ENCODE data around the gene MRPL1. TPM values are rescaled to one million over a fixed set of nuclear protein-coding genes. Genes with fewer than 3 reads are reported as not detected.
A peak's percentile ranks its signal among the peaks of the same experiment; 100 is the strongest.

MRPL1 gene
- total and polyA plus RNA-seq, 2 of the 13 experiments (the other 11 are each of a cell fraction or from before 2014, with no cell fraction given) = 23.3 to 61.5 TPM

DNA sequence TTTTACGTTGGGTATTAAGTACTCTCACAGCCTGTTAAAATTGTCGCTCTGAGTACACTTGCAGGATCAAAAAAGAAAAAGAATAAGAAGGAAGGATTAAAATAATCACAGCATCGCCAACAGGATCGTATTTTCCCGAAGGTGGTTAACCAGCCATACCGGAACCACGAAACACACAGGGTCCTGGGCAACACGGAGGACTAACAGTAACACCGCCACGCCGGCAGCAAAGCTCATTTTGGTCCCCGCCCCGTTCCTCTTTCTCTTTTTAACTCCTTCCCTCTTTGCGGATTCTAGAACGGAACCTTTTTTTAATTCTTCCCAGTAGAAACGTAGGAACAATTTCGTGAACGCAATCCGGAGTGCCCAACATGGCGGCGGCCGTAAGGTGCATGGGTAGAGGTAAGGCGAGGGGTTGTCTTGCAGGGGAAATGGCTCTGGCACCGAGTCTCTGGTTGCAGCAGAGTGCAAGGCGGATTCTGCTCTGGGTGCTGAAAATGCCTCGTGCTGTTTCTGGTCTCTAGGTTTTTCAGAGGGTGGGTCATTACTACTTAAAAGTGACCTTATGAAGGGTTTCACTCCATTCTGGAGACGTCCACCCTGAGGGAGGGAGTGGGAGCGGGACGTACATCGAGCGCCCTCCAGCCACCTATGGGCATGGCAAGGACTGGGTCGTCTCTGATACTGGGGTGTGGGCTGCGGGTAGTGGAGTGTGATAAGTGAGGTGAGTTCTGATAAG lies at the start of gene MRPL1 (continued):
- TF ChIP-seq ZNF75D (CRISPR knock-in tag; IDR thresholded peaks at IDR 0.05; ENCODE audit: borderline replicate concordance) = peak; percentile 92; the same call in 1 of the 2 replicates
- no peak for TF ChIP-seq RELA (CRISPR knock-in tag; IDR thresholded peaks at IDR 0.05)
- TF ChIP-seq ZNF143 (CRISPR knock-in tag; IDR thresholded peaks at IDR 0.05) = peak; percentile 57; the same call in 1 of the 2 replicates
- TF ChIP-seq ZFP1 (CRISPR knock-in tag; IDR thresholded peaks at IDR 0.05) = peak; percentile 81
- peak; percentile 87 for TF ChIP-seq POGZ (CRISPR knock-in tag; IDR thresholded peaks at IDR 0.05)
- peak; percentile 93 for TF ChIP-seq NFRKB (IDR thresholded peaks at IDR 0.05)
- peak; percentile 45; the same call in 1 of the 2 replicates for TF ChIP-seq RARA (CRISPR knock-in tag; IDR thresholded peaks at IDR 0.05)
- TF ChIP-seq SMARCC2 (IDR thresholded peaks at IDR 0.05) = no peak
- peak; percentile 70; the same call in 1 of the 2 replicates for TF ChIP-seq ZNF136 (CRISPR knock-in tag; IDR thresholded peaks at IDR 0.05; ENCODE audit: low read depth)
- peak; percentile 98 for TF ChIP-seq ASH2L (IDR thresholded peaks at IDR 0.05; ENCODE audit: insufficient read length, low read depth, low read length)
- peak; percentile 28 to 55; a peak in 3 of 4 replicates for TF ChIP-seq EP300 (IDR thresholded peaks at IDR 0.05; ENCODE audit: low read depth in 2 of 2, low read length in 2 of 2)
- TF ChIP-seq EP300 (CRISPR knock-in tag; IDR thresholded peaks at IDR 0.05; ENCODE audit: borderline replicate concordance) = no peak; the same call in none of the 2 replicates
- TF ChIP-seq SALL2 (CRISPR knock-in tag; IDR thresholded peaks at IDR 0.05) = peak; percentile 88
- peak; percentile 72; the same call in 1 of the 2 replicates for TF ChIP-seq RBFOX2 (IDR thresholded peaks at IDR 0.05; ENCODE audit: low read depth, low read length)
- TF ChIP-seq RFX1 (IDR thresholded peaks at IDR 0.05) = no peak
- no peak for TF ChIP-seq SOX6 (IDR thresholded peaks at IDR 0.05)
- TF ChIP-seq SOX6 (CRISPR knock-in tag; IDR thresholded peaks at IDR 0.05) = peak; percentile 77
- TF ChIP-seq NONO (IDR thresholded peaks at IDR 0.05) = no peak
- peak; percentile 79 for TF ChIP-seq NONO (CRISPR knock-in tag; conservative IDR thresholded peaks at IDR 0.05)
- 0 out of 2 replicates have a peak, but pooled peaks have one; percentile 49 for TF ChIP-seq ZNF354B (CRISPR knock-in tag; IDR thresholded peaks at IDR 0.05)
- TF ChIP-seq MYC (CRISPR knock-in tag; IDR thresholded peaks at IDR 0.05; ENCODE audit: borderline replicate concordance) = peak; percentile 80
- peak; percentile 82; the same call in 1 of the 2 replicates for TF ChIP-seq ZNF205 (CRISPR knock-in tag; IDR thresholded peaks at IDR 0.05)
- TF ChIP-seq MZF1 (CRISPR knock-in tag; IDR thresholded peaks at IDR 0.05; ENCODE audit: borderline replicate concordance) = no peak
- no peak for TF ChIP-seq ZFP36 (IDR thresholded peaks at IDR 0.05; ENCODE audit: borderline replicate concordance, low read depth, low read length, partially characterized antibody)
- TF ChIP-seq ZNF367 (CRISPR knock-in tag; IDR thresholded peaks at IDR 0.05; ENCODE audit: borderline replicate concordance) = no peak
- TF ChIP-seq ARNT2 (CRISPR knock-in tag; IDR thresholded peaks at IDR 0.05; ENCODE audit: low read depth) = peak; percentile 59
- no peak for TF ChIP-seq PRPF4 (IDR thresholded peaks at IDR 0.05; ENCODE audit: low read depth, low read length, poor library complexity, severe bottlenecking)
- TF ChIP-seq NFE2L1 (CRISPR knock-in tag; IDR thresholded peaks at IDR 0.05; ENCODE audit: borderline replicate concordance) = no peak
- TF ChIP-seq KAT7 (CRISPR knock-in tag; IDR thresholded peaks at IDR 0.05; ENCODE audit: borderline replicate concordance) = peak; percentile 82; the same call in 1 of the 2 replicates
- 0 out of 2 replicates have a peak, but pooled peaks have one; percentile 65 for TF ChIP-seq ZNF337 (CRISPR knock-in tag; IDR thresholded peaks at IDR 0.05; ENCODE audit: borderline replicate concordance, low read depth)
- TF ChIP-seq HNRNPH1 (optimal IDR thresholded peaks at IDR 0.05; ENCODE audit: low read depth, low read length) = peak; percentile 42
- TF ChIP-seq POLR2G (IDR thresholded peaks at IDR 0.05; ENCODE audit: low read depth, low read length) = peak; percentile 98
- TF ChIP-seq PCBP2 (optimal IDR thresholded peaks at IDR 0.05; ENCODE audit: low read depth, low read length, poor library complexity, severe bottlenecking) = peak; percentile 76
- TF ChIP-seq ELF4 (CRISPR knock-in tag; IDR thresholded peaks at IDR 0.05; ENCODE audit: borderline replicate concordance) = peak; percentile 81
- TF ChIP-seq ZNF333 (CRISPR knock-in tag; IDR thresholded peaks at IDR 0.05; ENCODE audit: borderline replicate concordance) = no peak
